Measurements from ENCODE around the gene AADACL3. TPM values are rescaled to one million over a fixed set of nuclear protein-coding genes. Genes with fewer than 3 reads are reported as not detected.

The AADACL3 gene
- total RNA-seq, 1 donor from 2014 or later: not detected

DNA sequence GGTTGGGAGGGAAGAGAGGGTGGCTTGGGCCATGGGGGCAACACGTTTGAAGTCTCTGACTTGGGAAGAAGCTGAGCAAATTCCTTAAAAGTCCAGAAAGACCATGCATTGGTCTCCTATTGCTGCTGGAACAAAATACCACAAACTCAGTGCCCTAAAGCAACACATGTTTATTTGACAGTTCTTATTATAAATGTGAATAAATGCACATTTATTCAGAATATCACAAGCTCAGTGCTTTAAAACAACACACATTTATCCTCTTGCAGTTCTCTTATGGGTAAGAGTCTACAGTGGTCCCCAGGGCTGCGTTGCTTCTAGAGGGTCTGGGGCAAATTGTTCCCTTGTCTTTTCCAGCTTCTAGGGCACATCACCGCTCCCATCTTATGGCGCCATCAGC is 47.6 kb downstream of the AADACL3 start:
- Histone ChIP-seq H3K4me2 (no peak overlapping the region), H3K4me3 (no peak overlapping the region), H3F3A (ENCODE audit: low read depth) (no peaks in the 10 kb centered on the region), H3K79me2 (ENCODE audit: low read depth) (no peaks in the 10 kb centered on the region), H4K20me1 (ENCODE audit: low read depth) (no peaks in the 10 kb centered on the region), H3K27me3 (no peaks in the 10 kb centered on the region), H3K4me1 (no peaks in the 10 kb centered on the region), H3K9me3 (ENCODE audit: low read depth) (no peaks in the 10 kb centered on the region), H2AFZ (replicated peaks) (no peak overlapping the region), H3K9ac (no peak overlapping the region), H3K27ac (no peak overlapping the region), H3K36me3 (no peaks in the 10 kb centered on the region)
- Mint-ChIP-seq H3K27ac (no peak overlapping the region), H3K36me3 (no peaks in the 10 kb centered on the region), H3K4me1 (no peaks in the 10 kb centered on the region), H3K4me3 (no peak overlapping the region), H3K27me3 (ENCODE audit: insufficient read depth, low read depth) (peaks cover 5% of the 10 kb centered on the region), H3K9me3 (no peaks in the 10 kb centered on the region)
- no peak for TF ChIP-seq EZH2 (IDR thresholded peaks at IDR 0.05)
- TF ChIP-seq EZH2phosphoT487 (IDR thresholded peaks at IDR 0.05): no peak
- no peak for TF ChIP-seq CTCF (IDR thresholded peaks at IDR 0.05)
- DNase-seq (ENCODE audit: low spot score): no peak

GRCh38 chr1:12764016-12764415 is 48.1 kb downstream of the AADACL3 start:
- no peak overlapping the region for H3K9ac ChIP-seq
- no peaks in the 10 kb centered on the region for H3K27me3 ChIP-seq
- H3K27ac ChIP-seq: no peak overlapping the region
- no peaks in the 10 kb centered on the region for H4K20me1 ChIP-seq (ENCODE audit: low read depth)
- Mint-ChIP-seq H3K27ac (no peak overlapping the region), H3K4me1 (no peaks in the 10 kb centered on the region), H3K9me3 (no peaks in the 10 kb centered on the region), H3K27me3 (ENCODE audit: insufficient read depth, low read depth) (peaks cover 5% of the 10 kb centered on the region), H3K4me3 (no peak overlapping the region), H3K36me3 (no peaks in the 10 kb centered on the region)
- H3K4me2 ChIP-seq: no peak overlapping the region
- no peaks in the 10 kb centered on the region for H3K9me3 ChIP-seq (ENCODE audit: low read depth)
- no peak overlapping the region for H3K4me3 ChIP-seq
- H3F3A ChIP-seq (ENCODE audit: low read depth): no peaks in the 10 kb centered on the region
- H3K36me3 ChIP-seq: no peaks in the 10 kb centered on the region
- DNase-seq (ENCODE audit: low spot score): no peak
- H3K4me1 ChIP-seq: no peaks in the 10 kb centered on the region
- TF ChIP-seq CTCF (IDR thresholded peaks at IDR 0.05): no peak
- TF ChIP-seq EZH2 (IDR thresholded peaks at IDR 0.05): no peak
- no peak for TF ChIP-seq EZH2phosphoT487 (IDR thresholded peaks at IDR 0.05)
- H2AFZ ChIP-seq (replicated peaks): no peak overlapping the region
- no peaks in the 10 kb centered on the region for H3K79me2 ChIP-seq (ENCODE audit: low read depth)

- no peak for DNase-seq (ENCODE audit: low spot score)
- Histone ChIP-seq H4K20me1 (ENCODE audit: low read depth) (no peaks in the 10 kb centered on the region), H3K36me3 (no peaks in the 10 kb centered on the region), H3K4me3 (no peak overlapping the region), H3K9ac (no peak overlapping the region), H3K4me2 (no peak overlapping the region), H3F3A (ENCODE audit: low read depth) (no peaks in the 10 kb centered on the region), H2AFZ (replicated peaks) (no peak overlapping the region), H3K79me2 (ENCODE audit: low read depth) (no peaks in the 10 kb centered on the region), H3K9me3 (ENCODE audit: low read depth) (no peaks in the 10 kb centered on the region), H3K27ac (no peak overlapping the region), H3K27me3 (no peaks in the 10 kb centered on the region), H3K4me1 (no peaks in the 10 kb centered on the region)
- TF ChIP-seq EZH2 (IDR thresholded peaks at IDR 0.05) (no peak), CTCF (IDR thresholded peaks at IDR 0.05) (no peak), EZH2phosphoT487 (IDR thresholded peaks at IDR 0.05) (no peak)
- peaks cover 3% of the 10 kb centered on the region for H3K9me3 Mint-ChIP-seq
- no peaks in the 10 kb centered on the region for H3K36me3 Mint-ChIP-seq
- H3K27me3 Mint-ChIP-seq (ENCODE audit: insufficient read depth, low read depth): no peaks in the 10 kb centered on the region
- no peak overlapping the region for H3K4me3 Mint-ChIP-seq
- H3K27ac Mint-ChIP-seq: no peak overlapping the region
- H3K4me1 Mint-ChIP-seq: no peaks in the 10 kb centered on the region
Observed at GRCh38 chr1:12769031-12769430, 53.1 kb downstream of the AADACL3 start.

Measured in neural progenitor cell (in vitro differentiated cells).